Stimulated activated CD8-positive, alpha-beta memory T cell treated with anti-CD3 and anti-CD28 coated beads, Interleukin-15, amount 100 ng/mL, for 1 hour (primary cell): ENCODE measurements around the gene PLD1.
"Not testable (repeated sequence)": the region's sequence is repeated elsewhere in the genome, so short reads cannot be mapped to it uniquely, and the experiment has no call there.

Experiments
- DNase-seq: peaks from one replicate; pipeline ENCODE4 v3.0.0-alpha.2; 2020; ENCODE audit warnings: low read depth

Gene PLD1

DNA sequence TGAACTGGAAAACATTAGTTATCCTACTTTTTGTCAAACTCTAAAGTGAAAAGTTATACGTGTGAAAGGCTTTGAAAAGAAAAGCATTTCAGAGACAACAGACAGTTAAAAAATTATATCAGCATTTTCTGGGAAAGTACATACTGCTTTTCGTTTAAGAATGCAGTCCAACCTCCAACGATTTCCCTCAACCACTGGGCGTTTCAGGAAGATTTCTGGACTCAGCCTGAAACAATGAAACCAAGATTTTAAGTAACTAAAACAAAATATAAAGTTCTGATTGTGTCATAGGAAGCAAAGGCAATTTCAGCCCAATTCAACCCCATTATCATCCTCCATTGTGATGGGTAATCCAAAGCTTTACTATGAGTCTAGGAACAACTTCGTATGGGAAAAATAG is 110.7 kb downstream of the PLD1 start:
- DNase-seq, result no peak

DNA sequence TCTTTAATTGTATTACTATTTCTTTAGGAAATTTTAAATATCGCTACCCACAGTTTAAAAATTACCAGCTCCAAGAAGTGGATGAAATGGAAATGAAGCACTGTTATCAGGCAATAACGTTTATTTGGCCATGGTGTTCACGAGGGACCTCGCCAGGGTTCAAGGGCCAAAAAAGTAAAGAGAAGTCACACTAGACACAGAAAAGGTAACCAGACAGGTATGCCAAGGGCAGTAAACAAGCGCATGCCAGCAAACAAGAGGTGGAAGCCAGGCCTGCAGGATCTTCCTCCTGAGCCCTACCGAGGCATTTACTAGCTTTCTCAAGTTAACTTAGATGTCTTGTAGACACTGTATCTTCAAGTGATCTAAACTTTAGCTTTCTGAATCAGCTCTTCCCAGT is 113.5 kb downstream of the PLD1 start:
- DNase-seq, result no peak

DNA sequence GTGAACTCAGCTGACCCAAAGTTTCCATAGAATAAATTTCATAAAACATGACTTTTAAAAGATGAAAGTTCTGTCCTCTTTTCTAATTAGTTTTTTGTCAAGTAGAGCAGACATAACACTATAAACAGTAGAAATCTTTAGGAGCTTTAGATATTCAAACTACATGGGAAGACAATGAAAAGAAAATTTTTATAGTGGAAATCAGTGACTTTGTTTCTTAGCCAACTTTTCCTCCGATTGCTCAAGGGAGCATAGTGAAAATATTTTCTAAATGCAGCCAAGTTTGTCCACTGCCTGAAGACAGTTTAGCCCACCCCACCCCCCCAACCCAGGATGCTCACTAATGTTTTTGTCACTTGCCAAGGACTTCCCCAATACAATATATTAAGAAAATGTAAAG is 114.9 kb downstream of the PLD1 start:
- no peak for DNase-seq

DNA sequence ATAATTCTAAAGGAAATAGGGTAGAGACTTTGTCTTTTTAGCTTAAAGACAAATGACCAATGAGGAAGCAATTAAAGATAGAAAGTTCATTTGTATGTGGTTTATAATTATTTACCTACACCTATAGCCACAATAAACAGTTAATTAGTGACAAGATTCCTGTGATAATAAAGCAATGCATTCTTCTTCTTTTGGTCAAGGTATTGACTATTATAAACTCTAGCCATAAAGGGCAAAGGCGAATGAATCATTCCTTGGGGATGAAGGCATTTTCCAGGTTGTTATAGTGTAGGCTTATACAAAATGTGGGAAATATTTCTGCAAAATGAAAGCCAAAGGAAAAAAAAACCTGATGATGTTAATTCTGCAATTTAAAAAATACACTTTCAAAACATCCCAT is 115.4 kb downstream of the PLD1 start:
- DNase-seq, result no peak

DNA sequence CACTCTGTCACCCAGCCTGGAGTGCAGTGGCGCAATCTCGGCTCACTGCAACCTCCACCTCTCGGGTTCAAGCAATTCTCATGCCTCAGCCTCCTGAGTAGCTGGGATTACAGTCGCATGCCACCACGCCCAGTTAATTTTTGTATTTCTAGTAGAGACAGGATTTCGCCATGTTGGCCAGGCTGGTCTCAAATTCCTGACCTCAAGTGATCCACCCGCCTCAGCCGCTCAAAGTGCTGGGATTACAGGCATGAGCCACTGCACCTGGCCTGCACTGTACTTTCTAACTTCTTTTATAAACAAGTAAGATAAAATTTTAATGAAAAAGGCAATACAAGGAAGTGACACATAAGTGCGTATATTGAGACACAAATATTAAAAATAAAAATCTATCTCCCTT is 117.7 kb downstream of the PLD1 start:
- not testable (repeated sequence) for DNase-seq

DNA sequence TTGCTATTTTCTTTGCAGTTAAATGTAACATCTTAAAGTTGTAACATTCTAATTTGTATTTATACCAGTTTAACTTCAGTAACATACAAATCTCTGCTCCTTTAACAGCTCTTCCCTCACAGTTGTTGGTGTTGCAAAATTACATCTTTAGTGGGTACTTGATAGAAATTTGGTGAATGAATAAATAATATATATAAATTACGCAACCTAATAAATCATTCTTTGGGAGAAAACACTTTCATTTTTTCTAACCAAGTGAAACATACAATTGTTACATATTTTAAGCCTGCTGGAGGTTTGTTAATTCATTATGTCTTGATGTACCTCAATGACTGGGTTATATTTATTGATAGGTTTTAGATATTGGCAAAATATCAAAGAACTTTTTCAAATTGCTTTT is 118.8 kb downstream of the PLD1 start:
- no peak for DNase-seq

DNA sequence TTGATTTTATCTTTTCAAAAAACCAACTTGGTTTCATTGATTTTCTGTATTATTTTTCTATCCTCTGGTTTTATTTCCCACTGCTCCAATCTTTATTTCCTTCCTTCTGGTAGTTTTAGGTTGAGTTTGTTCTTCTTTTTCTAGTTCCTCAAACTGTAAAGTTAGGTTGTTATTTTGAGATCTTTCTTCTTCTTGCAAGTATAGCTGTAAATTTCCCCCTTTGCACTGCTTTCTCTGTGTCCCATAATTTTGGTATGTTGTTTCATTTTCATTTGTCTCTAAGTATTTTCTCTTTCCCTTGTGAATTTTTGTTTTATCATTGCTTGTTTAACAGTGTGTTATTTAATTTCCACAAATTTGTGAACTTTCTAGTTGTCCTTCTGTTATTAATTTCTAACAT is 120.0 kb downstream of the PLD1 start:
- DNase-seq, result no peak

DNA sequence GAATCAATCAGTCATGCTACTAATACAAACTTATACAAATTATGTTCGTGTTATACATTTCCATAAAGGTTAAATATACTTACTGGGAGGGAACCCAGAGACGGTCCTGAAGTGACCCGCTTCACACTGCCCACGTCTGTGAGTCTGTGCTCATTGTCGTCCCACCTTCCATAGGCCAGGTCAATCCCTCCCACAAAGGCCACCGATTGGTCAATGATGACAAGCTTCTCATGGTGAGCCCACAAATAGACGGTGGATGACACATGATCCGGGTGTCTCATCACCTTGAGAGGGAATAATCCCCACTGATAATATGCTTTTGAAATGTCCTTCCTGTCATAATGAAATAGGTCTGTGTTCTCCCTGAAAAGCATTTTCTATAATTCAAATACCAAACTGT is 121.7 kb downstream of the PLD1 start:
- no peak for DNase-seq

DNA sequence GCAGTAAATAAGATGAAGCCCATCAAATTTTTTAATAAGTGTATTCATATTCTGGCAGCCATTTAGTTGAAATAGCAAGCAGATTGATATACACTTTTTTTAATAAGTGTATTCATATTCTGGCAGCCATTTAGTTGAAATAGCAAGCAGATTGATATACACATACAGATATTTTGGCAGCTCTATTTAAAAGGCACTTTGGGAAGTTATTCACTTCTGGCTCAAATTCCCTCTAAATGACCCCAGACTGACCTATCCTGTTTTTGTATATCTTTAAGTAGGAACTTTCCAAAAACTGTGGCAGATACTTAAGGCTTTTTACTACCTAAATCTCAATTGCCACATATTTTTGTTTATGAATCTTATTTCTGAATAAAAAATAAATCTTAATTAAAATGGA is 122.3 kb downstream of the PLD1 start:
- no peak for DNase-seq

DNA sequence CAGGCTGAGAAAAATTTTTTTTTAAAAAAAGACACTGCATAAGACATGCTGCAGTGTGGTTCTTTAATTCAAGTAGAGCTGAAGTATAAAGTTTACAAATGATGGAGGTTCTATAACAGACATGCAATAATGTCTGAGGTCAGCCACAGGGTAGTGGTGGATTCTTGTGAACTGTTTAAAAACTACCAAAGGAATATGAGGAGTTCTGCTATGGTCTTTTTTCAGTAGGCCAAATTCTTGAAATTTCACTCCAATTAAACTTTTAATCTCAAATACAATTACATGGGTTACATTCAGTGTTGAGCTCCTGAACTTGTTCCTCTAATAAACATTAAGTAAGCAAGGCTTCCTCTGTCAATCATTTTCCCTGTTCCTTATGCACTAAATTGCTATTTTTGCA is 122.7 kb downstream of the PLD1 start:
- no peak for DNase-seq

DNA sequence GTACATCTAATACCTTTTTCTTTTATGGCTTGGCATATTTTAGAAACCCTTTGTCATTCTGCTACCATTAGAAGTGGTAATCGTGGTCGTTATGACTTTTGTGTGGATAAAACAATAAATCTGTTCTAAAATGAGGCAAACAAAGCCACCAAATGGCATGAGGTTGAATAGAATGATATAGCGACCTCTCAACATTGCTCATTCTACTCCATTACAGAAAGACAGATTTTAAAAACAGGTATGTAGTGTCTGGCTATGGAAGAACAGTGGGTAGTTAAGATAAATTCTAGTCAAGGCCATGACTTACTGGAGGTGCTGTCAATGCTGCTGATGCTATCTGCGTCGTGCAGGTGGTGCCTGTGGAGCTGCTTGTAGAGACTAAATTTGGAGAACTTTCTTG is 123.2 kb downstream of the PLD1 start:
- DNase-seq, result no peak

DNA sequence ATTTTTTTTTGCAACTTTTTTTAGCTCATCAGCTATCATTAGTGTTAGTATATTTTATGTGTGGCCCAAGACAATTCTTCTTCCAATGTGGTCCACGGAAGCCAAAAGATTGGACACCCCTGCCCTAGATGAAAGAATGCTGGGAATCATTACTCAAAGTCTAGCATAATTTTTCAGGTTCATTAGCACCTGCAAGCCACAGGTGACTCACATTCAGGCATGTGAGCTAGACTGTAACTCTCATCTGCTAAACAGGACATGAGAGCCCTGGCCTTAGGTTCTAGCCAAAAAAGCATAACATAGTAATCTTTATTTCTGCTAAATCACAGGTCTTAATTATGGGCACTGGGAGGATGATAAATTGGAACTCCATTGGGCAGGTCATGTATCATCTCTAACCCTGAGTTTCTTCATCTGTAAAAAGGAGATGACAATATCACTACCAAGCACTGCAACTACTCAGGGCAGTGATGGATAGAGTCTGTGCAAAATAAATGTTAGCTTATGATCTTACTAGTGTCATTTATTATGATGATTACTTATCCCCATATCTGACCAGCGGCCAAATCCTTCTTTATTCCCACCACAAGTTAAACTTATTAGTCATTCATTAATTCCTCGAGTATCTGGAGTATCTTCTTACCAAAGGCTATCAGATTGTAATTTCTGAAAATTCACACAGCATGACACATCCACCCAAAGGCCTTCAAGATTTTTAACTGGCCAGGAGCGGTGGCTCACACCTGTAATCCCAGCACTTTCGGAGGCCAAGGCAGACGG is 125.0 kb downstream of the PLD1 start:
- DNase-seq, result no peak

DNA sequence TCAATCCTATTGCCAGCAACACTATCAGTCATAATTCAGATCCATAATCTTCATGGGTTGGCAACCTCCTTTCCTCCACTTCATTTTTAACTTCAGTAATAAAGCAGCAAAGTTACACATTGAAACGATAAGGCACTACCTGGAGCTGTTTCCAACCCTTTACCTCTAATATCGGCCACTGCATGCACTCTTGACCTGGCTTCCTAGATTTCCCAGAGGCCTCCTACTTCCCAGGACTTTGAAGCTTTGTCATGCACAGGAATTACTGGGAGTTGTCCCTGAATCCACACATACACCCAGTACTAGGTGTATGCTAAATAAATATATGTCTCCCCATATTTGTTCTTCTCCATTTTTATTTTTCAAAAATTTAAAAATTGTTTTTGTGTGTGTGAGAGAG is 126.1 kb downstream of the PLD1 start:
- DNase-seq, result no peak

DNA sequence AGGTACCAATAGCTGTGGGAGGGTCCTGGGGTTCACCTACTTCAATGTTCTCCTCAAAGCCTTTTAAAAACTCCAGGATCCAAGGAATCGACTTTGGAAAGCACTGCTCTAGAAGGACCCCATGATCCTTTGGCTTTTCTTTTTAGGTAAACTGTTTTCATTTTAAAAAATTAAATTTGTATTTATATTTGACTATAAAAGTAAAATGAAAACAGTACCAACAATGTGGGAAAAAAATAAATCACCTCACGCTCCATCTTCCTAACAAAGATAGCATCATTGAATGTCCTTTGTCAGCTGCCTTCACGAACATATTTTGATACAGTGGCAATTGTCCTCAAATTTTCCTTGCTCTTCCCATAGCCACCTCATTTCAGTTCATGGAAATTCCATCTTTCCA is 127.5 kb downstream of the PLD1 start:
- DNase-seq, result no peak

DNA sequence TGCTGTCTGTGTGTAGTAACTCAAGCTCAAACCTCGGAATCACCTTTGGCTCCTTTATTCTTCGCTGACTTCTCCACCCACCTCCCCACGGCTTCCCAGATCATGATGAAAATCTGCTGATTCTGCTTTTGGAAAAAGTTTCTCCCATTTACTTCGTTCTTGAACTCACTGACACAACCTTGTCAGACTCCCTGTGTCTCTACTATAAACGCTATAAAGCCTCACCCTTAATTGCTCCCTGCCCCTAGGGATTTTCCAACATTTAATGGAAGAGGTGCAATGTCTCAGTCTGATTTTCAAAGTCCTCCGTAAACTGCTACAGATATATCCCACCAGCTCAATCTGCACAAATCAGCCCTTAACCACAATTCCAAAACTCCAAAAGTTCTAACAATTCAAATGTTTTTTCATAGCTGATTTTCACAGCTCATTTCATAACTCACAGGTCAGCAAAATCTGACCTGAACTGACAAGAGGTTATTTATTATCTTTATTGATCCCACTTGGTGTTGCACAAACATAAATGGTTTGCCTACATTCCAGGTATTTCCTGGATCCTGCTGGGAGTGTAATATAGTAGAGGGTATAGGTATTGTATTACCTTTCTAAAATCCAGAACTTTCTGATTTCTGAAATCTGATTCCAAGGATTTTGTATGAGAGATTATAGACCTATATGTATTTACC is 129.4 kb downstream of the PLD1 start:
- no peak for DNase-seq

DNA sequence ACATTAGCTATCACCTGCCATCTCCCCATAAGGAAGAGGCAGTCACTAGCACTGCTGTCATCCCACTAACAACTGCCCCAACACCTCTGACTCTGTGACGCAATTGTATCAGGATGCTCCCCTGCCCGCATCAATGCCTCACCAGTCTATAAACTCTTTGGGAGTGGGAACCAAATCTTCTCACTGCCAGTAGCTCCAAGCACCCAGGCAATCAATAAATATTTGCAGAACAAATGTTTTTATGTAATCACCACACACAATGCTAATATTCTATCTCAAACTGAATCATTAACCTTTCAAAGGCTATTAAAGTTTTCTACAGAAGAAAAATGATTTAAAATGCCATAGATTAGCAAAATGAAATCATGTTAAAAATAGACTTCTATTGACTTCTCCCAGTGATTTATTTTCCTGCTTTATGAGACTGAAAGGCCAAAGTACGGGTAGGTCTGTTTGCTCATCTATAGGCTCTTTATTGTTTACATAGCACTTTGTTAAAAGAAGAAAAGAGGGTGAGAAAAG is 131.3 kb downstream of the PLD1 start:
- no peak for DNase-seq

DNA sequence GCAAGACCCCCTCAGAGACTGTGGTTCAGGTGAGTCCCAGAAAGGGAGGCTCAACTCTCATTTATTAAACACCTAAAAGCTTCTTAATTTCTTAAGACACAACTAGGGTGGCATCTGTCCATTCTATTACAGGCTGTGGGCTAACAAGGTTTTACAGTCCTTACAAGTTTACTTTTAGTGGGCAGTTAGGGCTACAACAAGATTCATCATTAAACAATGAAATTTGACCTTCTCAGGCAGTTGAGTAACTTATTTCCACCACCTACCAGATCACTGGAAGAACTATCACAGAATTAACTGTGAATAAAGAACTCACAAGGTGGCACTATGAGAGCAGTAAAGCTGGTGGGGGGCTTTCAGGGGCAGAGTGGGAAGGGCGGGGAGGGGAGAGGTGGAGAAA is 132.6 kb downstream of the PLD1 start:
- DNase-seq, result no peak

DNA sequence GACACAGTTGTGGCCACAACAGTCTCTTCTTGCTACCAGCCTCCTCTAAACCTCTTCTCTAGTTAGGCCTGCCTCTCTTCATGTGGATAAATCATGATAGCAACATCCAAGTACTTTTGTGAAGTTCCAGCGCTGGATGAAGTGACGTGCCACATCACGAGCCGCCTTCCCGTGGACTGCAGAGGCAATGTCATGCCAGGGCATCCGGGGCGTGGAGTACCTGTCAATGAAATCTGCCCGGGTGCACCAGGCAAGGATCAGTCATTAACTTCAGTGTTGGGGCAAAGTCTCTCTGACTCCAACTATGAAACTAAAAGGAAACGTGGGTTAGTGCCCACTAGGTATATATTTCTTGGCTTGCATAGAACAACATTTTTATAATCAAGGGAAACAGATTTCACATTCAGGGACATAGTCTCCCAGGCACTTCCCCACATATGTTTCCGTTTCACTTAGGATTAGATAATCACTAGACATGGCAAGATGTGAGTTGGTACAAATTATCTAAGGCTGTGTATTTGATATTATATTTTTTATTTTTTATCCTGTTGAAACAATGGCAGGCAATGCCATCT is 133.6 kb downstream of the PLD1 start:
- DNase-seq, result no peak

DNA sequence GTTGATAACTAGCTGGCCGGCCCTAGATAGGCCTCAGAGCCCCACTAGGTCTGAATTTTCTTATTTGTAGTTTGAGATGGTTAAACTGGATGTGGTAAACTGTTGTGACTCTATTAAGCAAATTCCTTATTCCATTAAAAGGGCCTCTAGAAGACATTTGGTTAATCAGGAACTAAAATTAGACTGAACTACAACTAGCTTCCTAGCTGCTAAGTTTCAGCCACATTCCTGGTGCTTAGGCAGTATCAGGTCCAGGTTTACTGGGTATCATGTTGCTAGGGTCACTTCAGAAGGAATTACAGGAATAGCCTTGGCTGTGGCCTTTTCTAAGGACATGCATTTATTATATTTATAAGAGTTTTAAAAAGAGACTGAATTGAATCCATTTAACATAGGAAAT is 136.3 kb downstream of the PLD1 start:
- DNase-seq, result no peak

DNA sequence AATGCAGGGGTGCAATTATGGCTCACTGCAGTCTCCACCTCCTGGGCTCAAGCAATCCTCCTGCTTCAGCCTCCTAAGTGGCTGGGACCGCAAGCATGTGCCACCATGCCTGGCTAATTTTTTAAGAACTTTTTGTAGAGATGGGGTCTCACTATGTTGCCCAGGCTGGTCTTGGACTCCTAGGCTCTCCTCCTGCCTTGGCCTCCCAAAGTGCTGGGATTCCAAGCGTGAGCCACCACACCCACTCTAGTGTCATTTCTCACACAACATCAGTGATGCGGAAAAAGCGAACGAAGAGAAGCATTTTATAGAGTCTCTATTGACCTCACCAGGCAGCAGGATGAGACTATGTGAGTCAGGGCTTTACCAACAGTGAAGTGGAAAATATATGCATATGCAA is 137.7 kb downstream of the PLD1 start:
- DNase-seq, result no peak

DNA sequence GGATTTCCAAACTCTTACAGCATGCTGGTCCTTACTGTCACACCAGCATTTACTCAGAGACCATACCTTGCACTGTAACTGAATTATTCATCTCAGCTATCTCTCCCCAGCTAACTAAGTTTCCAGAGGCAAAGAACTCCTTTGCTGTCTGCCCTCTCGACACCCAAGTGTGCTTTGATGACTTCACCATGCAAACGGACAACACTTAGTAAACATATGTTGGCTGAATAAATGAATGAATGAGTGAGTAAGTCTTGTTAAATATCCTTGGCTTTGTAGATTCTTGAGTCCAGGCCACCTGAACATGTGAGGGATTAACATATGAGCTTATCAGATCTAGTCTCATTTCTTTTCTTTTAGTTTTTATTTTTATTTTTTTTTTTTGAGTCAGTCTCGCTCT is 138.2 kb downstream of the PLD1 start:
- DNase-seq, result no peak

DNA sequence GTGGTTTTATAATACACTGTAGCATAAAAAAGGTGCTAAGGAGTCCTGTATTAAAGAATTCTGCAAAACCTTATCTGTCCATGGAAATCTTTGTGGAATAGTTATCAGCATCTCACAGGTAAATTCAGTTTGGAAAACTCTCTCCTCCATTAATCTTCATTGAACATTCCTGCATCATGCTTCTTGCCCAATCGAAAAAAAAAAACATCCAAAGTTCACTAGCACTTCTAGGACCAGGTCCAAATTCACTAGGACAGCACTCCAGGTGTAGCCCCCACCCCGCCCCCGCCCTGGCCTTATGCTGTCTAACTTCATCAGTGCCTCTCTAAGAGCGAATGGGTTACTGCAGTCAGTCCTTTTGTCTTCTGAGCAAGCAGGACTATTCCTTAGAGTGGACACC is 138.6 kb downstream of the PLD1 start:
- DNase-seq, result no peak

DNA sequence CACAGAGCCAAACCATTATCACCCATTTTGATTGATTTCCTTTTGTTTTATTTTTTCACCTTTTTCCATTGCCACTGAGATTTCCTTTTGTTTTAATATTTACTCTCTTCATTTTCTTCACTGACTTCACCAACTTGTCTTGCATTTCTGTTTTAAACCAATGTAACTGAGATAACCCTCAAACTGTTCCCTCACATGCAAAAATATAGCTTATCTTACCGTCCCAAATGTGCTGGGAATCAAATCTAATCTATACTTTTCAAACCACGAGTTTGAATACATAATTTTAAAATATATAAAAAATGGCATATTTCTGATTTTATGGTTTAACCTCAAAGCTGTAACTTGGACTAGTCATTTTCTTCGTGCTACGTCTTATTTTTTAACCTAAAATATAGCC is 143.8 kb downstream of the PLD1 start:
- DNase-seq, result no peak
